K562 (cell line): ENCODE measurements around the gene PDCD6IP. TPM values are rescaled to one million over a fixed set of nuclear protein-coding genes. Genes with fewer than 3 reads are reported as not detected.

ENCODE experiments used
- ATAC-seq: fragments of 200-7000 bp; cut with Tn5 transposase; 3 replicates; pipeline ENCODE4 v1.9.1; 2020; ENCODE audit warnings: moderate library complexity
- BruUV-seq: library from RNA; stranded (reverse); fragments of 400-500 nt; replicated peaks from 2 replicates; lab custom pipeline; 2021; lab: Mats Ljungman, UMichigan
- CTCF ChIA-PET: fragments of 300-600 bp; formaldehyde crosslinking; extraction: SDS; loops from one replicate; lab custom pipeline; 2021; ENCODE audit warnings: low intra/inter-chr PET ratio; lab: Yijun Ruan, JAX
- POLR2A ChIA-PET: fragments of 300-600, 350-650 bp; sonication (Branson Sonifier 250); formaldehyde crosslinking; extraction: SDS; loops from one replicate; lab custom pipeline; 2021; ENCODE audit warnings: antibody characterized with exemption, inconsistent platforms; lab: Yijun Ruan, JAX
- DNase-seq, 4 experiments: peaks; one replicate each; pipeline versions ENCODE4 v3.0.0 to v3.0.0-alpha.2; 2011 to 2018; ENCODE audit warnings: low spot score in 3 of 4, mixed read lengths in 3 of 4; ENCODE audit errors: extremely low read depth in 1 of 4
- FAIRE-seq: peaks from 2 replicates; lab custom pipeline; 2011; peaks lifted over from hg19 to GRCh38; lab: Jason Lieb, UNC
- H2AFZ ChIP-seq: 2 replicates; pipeline ENCODE4 v1.6.0; 2011; ENCODE audit warnings: low read depth, low read length, control low read depth, inconsistent platforms
- H3K27ac ChIP-seq: fragments of 200-600 bp; 3 replicates; pipeline ENCODE4 v1.8.0; 2011; ENCODE audit warnings: low read depth, mild to moderate bottlenecking, control low read depth, inconsistent platforms, low read length, moderate library complexity, mixed read lengths; ENCODE audit errors: extremely low read depth
- H3K27me3 ChIP-seq, 2 experiments: fragments of 300-600 bp in 1 of 2; 2 replicates in 1 of 2; 3 replicates in 1 of 2; pipeline versions ENCODE4 v1.6.0 to v1.8.0; 2011; ENCODE audit warnings: inconsistent platforms in 2 of 2, low read length in 2 of 2, mild to moderate bottlenecking in 1 of 2, mixed read lengths in 1 of 2, moderate library complexity in 1 of 2; ENCODE audit not compliant: control insufficient read depth in 2 of 2, insufficient read depth in 2 of 2
- H3K36me3 ChIP-seq: fragments of 300-600 bp; 3 replicates; pipeline ENCODE4 v1.8.0; 2011; ENCODE audit warnings: mild to moderate bottlenecking, low read length, inconsistent platforms; ENCODE audit not compliant: control insufficient read depth, insufficient read depth
- H3K4me1 ChIP-seq, 2 experiments: fragments of 200-600 bp in 1 of 2; replicated peaks in 1 of 2; 2 replicates in 1 of 2; 3 replicates in 1 of 2; pipeline versions ENCODE4 v1.5.1 to v1.8.0; 2011; ENCODE audit warnings: inconsistent platforms in 2 of 2, low read length in 2 of 2, mild to moderate bottlenecking in 1 of 2, mixed read lengths in 1 of 2, moderate library complexity in 1 of 2; ENCODE audit not compliant: control insufficient read depth in 2 of 2, insufficient read depth in 2 of 2
- H3K4me2 ChIP-seq: 2 replicates; pipeline ENCODE4 v1.6.1; 2011; ENCODE audit warnings: low read length, control low read depth, inconsistent platforms, mixed read lengths; ENCODE audit not compliant: insufficient read depth
- H3K4me3 ChIP-seq: fragments of 200-600 bp; sonication (generic), shearing (Covaris generic); 2 replicates; pipeline ENCODE4 v1.5.1; 2016; ENCODE audit warnings: control low read depth, inconsistent platforms
- H3K79me2 ChIP-seq: fragments of 200-600 bp; 3 replicates; pipeline ENCODE4 v1.8.0; 2011; ENCODE audit warnings: low read length, inconsistent platforms; ENCODE audit not compliant: control insufficient read depth, insufficient read depth
- H3K9ac ChIP-seq, 2 experiments: 2 replicates each; pipeline versions ENCODE4 v1.6.0 to v1.6.1; 2011; ENCODE audit warnings: low read depth in 2 of 2, low read length in 2 of 2, control low read depth in 1 of 2, inconsistent platforms in 1 of 2, mild to moderate bottlenecking in 1 of 2, mixed read lengths in 1 of 2; ENCODE audit not compliant: insufficient read depth in 1 of 2
- H3K9me1 ChIP-seq: one replicate; pipeline ENCODE4 v1.6.0; 2011; ENCODE audit warnings: inconsistent platforms, mild to moderate bottlenecking, low read length, moderate library complexity; ENCODE audit not compliant: control insufficient read depth, insufficient read depth
- H3K9me3 ChIP-seq: replicated peaks from 2 replicates; pipeline ENCODE4 v1.5.1; 2011; ENCODE audit warnings: low read depth, low read length, inconsistent platforms; ENCODE audit not compliant: control insufficient read depth, insufficient read depth
- H4K20me1 ChIP-seq: replicated peaks from 2 replicates; pipeline ENCODE4 v1.6.1; 2011; ENCODE audit warnings: low read length, inconsistent platforms, mixed read lengths; ENCODE audit not compliant: control insufficient read depth, insufficient read depth
- BHLHE40 ChIP-seq: IDR thresholded peaks from 2 replicates; pipeline ENCODE4 v1.6.1; 2011; ENCODE audit warnings: low read length, improper control_type of control experiment
- CC2D1A ChIP-seq: fragments of 450-650 bp; IDR thresholded peaks from 2 replicates; pipeline ENCODE4 v1.6.1; 2017; ENCODE audit warnings: mild to moderate bottlenecking
- CSDE1 ChIP-seq, 2 experiments: fragments of 450-650 bp; IDR thresholded peaks; 2 replicates each; pipeline ENCODE4 v1.6.1; 2016; ENCODE audit warnings: mild to moderate bottlenecking in 1 of 2
- EP400 ChIP-seq: fragments of 450-650 bp; IDR thresholded peaks from 2 replicates; pipeline ENCODE4 v1.6.1; 2017; ENCODE audit warnings: antibody characterized with exemption, mild to moderate bottlenecking, moderate library complexity
- ESRRA ChIP-seq: fragments of 450-650 bp; IDR thresholded peaks from 2 replicates; pipeline ENCODE4 v1.6.1; 2014; ENCODE audit warnings: low read depth, mild to moderate bottlenecking, moderate library complexity, borderline replicate concordance
- L3MBTL2 ChIP-seq: fragments of 450-650 bp; IDR thresholded peaks from 2 replicates; pipeline ENCODE4 v1.6.1; 2016; ENCODE audit warnings: mild to moderate bottlenecking, moderate library complexity
- MAZ ChIP-seq, 2 experiments: fragments of 450-650 bp in 1 of 2; sonication (generic) in 1 of 2; formaldehyde crosslinking; IDR thresholded peaks in 1 of 2; conservative IDR thresholded peaks in 1 of 2; 2 replicates each; pipeline versions ENCODE4 v1.4.0 to v1.5.0; 2020; ENCODE audit warnings: mild to moderate bottlenecking in 1 of 2, missing genetic modification reagents in 1 of 2
- NFATC3 ChIP-seq: fragments of 450-650 bp; IDR thresholded peaks from 2 replicates; pipeline ENCODE4 v1.6.1; 2017; ENCODE audit warnings: mild to moderate bottlenecking
- NFYB ChIP-seq: IDR thresholded peaks from 2 replicates; pipeline ENCODE4 v1.6.1; 2011; ENCODE audit warnings: mild to moderate bottlenecking, moderate library complexity; ENCODE audit not compliant: insufficient read length; ENCODE audit errors: extremely low read depth
- NONO ChIP-seq, 2 experiments: fragments of 200-400 bp in 1 of 2; fragments of 450-650 bp in 1 of 2; formaldehyde crosslinking in 1 of 2; IDR thresholded peaks; 2 replicates each; pipeline ENCODE4 v1.6.1; 2017; ENCODE audit warnings: low read depth in 2 of 2, mild to moderate bottlenecking in 2 of 2, moderate library complexity in 2 of 2, low read length in 1 of 2
- SMARCC2 ChIP-seq: fragments of 450-650 bp; IDR thresholded peaks from 2 replicates; pipeline ENCODE4 v1.6.1; 2017; ENCODE audit warnings: antibody characterized with exemption, moderate library complexity, mild to moderate bottlenecking, low read depth
- THRAP3 ChIP-seq: fragments of 450-650 bp; IDR thresholded peaks from 2 replicates; pipeline ENCODE4 v1.6.1; 2016; ENCODE audit warnings: mild to moderate bottlenecking, inconsistent platforms, borderline replicate concordance
- ZEB2 ChIP-seq: fragments of 450-650 bp; IDR thresholded peaks from 2 replicates; pipeline ENCODE4 v1.6.1; 2016
- ZFP1 ChIP-seq: fragments of 450-650 bp; formaldehyde crosslinking; IDR thresholded peaks from 2 replicates; pipeline ENCODE4 v1.4.0; 2020; ENCODE audit warnings: mild to moderate bottlenecking, mixed read lengths
- WGBS: fragments of 100-300 bp; shearing (Covaris generic); methylation state at CpG from one replicate; pipeline ENCODE4 v1.1.6; 2016; ENCODE audit warnings: low coverage, mixed read lengths; ENCODE audit not compliant: insufficient coverage; ENCODE audit errors: missing lambda C conversion rate; 5-methylcytosine and 5-hydroxymethylcytosine counted together
- in situ Hi-C: fragments of 300-500 bp; cut with MboI; formaldehyde crosslinking; loops from 4 replicates; pipeline ENCODE4 v1.15.0; 2018; ENCODE audit warnings: inconsistent platforms, mixed read lengths
- intact Hi-C: fragments of 100-400 bp; cut with micrococcal nuclease; formaldehyde crosslinking; loops from 2 replicates; pipeline ENCODE4 v1.14.2; 2022
- polyA plus RNA-seq, 8 experiments: library from polyadenylated mRNA; depleted of rRNA in 4 of 8; stranded (reverse) in 5 of 8; unstranded in 3 of 8; fragments of >200 nt; fragmentation: Nextera tagmentation in 2 of 8; fragmentation: Illumina TruSeq in 1 of 8; extraction: Ambion mirVana in 2 of 8; extraction: Trizol in 1 of 8; gene quantifications; 2 replicates each; pipeline versions ENCODE4 v1.2.1 to v1.2.3, GENCODE V29; 2011 to 2014; ENCODE audit warnings: inconsistent platforms in 1 of 8, missing spikeins in 1 of 8
- total RNA-seq, 7 experiments: library from RNA; depleted of rRNA in 6 of 7; stranded (reverse); fragments of >200 nt in 6 of 7; fragmentation: Illumina TruSeq in 2 of 7; extraction: Trizol in 2 of 7; gene quantifications; 2 replicates each; pipeline versions ENCODE4 v1.2.1 to v1.2.3, GENCODE V29; 2011 to 2021; ENCODE audit warnings: low replicate concordance in 1 of 7
- TF ChIP-seq, protein P1 (sequence below), 2 experiments: fragments of 450-650 bp in 1 of 2; sonication (generic) in 1 of 2; formaldehyde crosslinking in 1 of 2; IDR thresholded peaks in 1 of 2; conservative IDR thresholded peaks in 1 of 2; 2 replicates each; pipeline versions ENCODE4 v1.6.1 to v1.8.1; 2016 to 2023; ENCODE audit warnings: mild to moderate bottlenecking in 2 of 2, moderate library complexity in 2 of 2, inconsistent platforms in 1 of 2, missing genetic modification reagents in 1 of 2
- TF ChIP-seq, protein P2 (sequence below): fragments of 450-650 bp; formaldehyde crosslinking; IDR thresholded peaks from 2 replicates; pipeline ENCODE4 v1.4.0; 2020; ENCODE audit warnings: mild to moderate bottlenecking, moderate library complexity
- TF ChIP-seq, protein P3 (sequence below): fragments of 200-800 bp; sonication (Bioruptor generic); IDR thresholded peaks from 2 replicates; pipeline ENCODE4 v1.6.1; 2017; ENCODE audit warnings: missing genetic modification characterization, missing compliant biosample characterization

Gene PDCD6IP
- total and polyA plus RNA-seq, 9 of the 15 experiments (the other 6 are each of a cell fraction or from before 2014, with no cell fraction given): 40.2 to 302 (median 122) TPM

DNA sequence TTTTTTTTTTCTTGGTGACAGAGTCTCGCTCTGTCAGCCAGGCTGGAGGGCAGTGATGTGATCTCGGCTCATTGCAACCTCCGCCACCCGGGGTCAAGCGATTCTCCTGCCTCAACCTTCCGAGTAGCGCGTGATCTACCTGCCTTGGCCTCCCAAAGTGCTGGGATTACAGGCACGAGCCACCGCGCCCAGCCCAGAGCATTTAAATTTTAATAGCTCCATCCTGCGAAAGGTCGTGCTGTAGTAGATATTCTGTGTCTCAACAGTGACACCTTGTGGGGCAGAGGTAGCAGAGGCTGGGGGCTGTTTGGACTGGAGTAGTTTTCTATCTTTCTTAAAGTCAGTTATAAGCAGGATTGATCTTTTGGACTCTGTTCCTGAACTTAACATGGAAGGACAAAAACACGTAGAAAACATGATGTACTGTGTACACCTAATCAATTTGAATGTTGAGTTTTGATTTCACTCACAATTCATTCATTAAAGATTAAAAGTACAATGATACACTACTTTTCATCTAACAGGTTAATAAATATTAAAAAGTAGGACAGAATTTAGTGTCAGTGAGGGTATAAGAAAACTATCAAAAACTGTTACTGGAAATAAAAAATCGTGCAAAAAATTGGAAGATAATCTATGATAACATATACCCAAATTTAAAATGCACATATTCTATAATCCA, 11.0 kb upstream of the PDCD6IP start:
- H3K4me2 ChIP-seq: peak overlapping the region; percentile 59
- peak; percentile 85 for ATAC-seq
- H3K36me3 ChIP-seq: no peaks in the 10 kb centered on the region
- CTCF ChIA-PET: interaction anchor here (0.9 to 2.7 kb wide), 2 partner anchors 151 to 656 kb away, joined by 3 to 43 read pairs; no protein-coding TSS in a partner anchor
- H3K4me1 ChIP-seq: peaks cover 10 to 37% of the 10 kb centered on the region in 2 experiments
- POLR2A ChIA-PET: interaction anchor here (0.5 to 2.1 kb wide), 11 partner anchors 9 to 1319 kb away, joined by 3 to 20 read pairs (median 4); partner anchors contain the start of genes PDCD6IP and UBP1
- WGBS: 9% methylated on average over 15 of the region's 15 CpGs
- no peaks in the 10 kb centered on the region for H3K9me1 ChIP-seq
- in situ Hi-C loops: loop anchor here (5.0 kb wide), 1 partner anchor 655 kb away; no protein-coding TSS in a partner anchor
- H3K79me2 ChIP-seq: no peaks in the 10 kb centered on the region
- DNase-seq: peak; percentile 50 to 88 (median 64)
- H3K9ac ChIP-seq: peak overlapping the region; percentile 3 to 74; a peak in 1 of 4 replicates
- intact Hi-C loops: loop anchor here (1.0 to 5.0 kb wide), 6 partner anchors 71 to 841 kb away; partner anchors contain the start of gene UBP1
- 0 out of 2 replicates have a peak, but pooled peaks cover 2% of the 10 kb centered on the region for H3K9me3 ChIP-seq
- peak overlapping the region; percentile 13; the same call in 1 of the 2 replicates for H3K4me3 ChIP-seq
- H3K27ac ChIP-seq: no peak overlapping the region
- no peaks in the 10 kb centered on the region for H3K27me3 ChIP-seq
- peak; percentile 86 for FAIRE-seq
- no peaks in the 10 kb centered on the region for H4K20me1 ChIP-seq
- BruUV-seq: no TSS peak
- H2AFZ ChIP-seq: peak overlapping the region; percentile 83
- TF ChIP-seq THRAP3 (0 out of 2 replicates have a peak, but pooled peaks have one; percentile 44), MAZ (CRISPR knock-in tag; conservative IDR thresholded peaks at IDR 0.05 in 1 of 2, IDR thresholded peaks at IDR 0.05 in 1 of 2) (peak; percentile 64 to 98; a peak in 3 of 4 replicates), ESRRA (peak; percentile 55; the same call in 1 of the 2 replicates), NFATC3 (no peak), EP400 (peak; percentile 19; the same call in 1 of the 2 replicates), CSDE1 (IDR thresholded peaks at IDR 0.05) (no peak), BHLHE40 (peak; percentile 71), ZFP1 (CRISPR knock-in tag) (no peak), NFYB (no peak), L3MBTL2 (peak; percentile 48; the same call in 1 of the 2 replicates), ZEB2 (0 out of 2 replicates have a peak, but pooled peaks have one; percentile 24), CC2D1A (peak; percentile 62), SMARCC2 (peak; percentile 20; the same call in 1 of the 2 replicates), NONO (IDR thresholded peaks at IDR 0.05; ENCODE audit: low read depth in 2 of 2, low read length in 1 of 2) (peak in 1 of 2 experiments; percentile 60; a peak in 1 of 4 replicates)
- TF ChIP-seq, protein P1, sequence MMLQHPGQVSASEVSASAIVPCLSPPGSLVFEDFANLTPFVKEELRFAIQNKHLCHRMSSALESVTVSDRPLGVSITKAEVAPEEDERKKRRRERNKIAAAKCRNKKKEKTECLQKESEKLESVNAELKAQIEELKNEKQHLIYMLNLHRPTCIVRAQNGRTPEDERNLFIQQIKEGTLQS (IDR thresholded peaks at IDR 0.05): no peak
- TF ChIP-seq, protein P1 (CRISPR knock-in tag; conservative IDR thresholded peaks at IDR 0.05): no peak
- TF ChIP-seq, protein P2, sequence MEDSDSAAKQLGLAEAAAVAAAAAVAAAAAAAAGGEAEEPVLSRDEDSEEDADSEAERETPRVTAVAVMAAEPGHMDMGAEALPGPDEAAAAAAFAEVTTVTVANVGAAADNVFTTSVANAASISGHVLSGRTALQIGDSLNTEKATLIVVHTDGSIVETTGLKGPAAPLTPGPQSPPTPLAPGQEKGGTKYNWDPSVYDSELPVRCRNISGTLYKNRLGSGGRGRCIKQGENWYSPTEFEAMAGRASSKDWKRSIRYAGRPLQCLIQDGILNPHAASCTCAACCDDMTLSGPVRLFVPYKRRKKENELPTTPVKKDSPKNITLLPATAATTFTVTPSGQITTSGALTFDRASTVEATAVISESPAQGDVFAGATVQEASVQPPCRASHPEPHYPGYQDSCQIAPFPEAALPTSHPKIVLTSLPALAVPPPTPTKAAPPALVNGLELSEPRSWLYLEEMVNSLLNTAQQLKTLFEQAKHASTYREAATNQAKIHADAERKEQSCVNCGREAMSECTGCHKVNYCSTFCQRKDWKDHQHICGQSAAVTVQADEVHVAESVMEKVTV (CRISPR knock-in tag): peak; percentile 87
- TF ChIP-seq, protein P3, sequence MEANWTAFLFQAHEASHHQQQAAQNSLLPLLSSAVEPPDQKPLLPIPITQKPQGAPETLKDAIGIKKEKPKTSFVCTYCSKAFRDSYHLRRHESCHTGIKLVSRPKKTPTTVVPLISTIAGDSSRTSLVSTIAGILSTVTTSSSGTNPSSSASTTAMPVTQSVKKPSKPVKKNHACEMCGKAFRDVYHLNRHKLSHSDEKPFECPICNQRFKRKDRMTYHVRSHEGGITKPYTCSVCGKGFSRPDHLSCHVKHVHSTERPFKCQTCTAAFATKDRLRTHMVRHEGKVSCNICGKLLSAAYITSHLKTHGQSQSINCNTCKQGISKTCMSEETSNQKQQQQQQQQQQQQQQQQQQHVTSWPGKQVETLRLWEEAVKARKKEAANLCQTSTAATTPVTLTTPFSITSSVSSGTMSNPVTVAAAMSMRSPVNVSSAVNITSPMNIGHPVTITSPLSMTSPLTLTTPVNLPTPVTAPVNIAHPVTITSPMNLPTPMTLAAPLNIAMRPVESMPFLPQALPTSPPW (CRISPR knock-in tag): peak; percentile 26; the same call in 1 of the 2 replicates
